HEK293T (cell line): Measurements from ENCODE around the gene STON1.

Source experiments
- ARNT ChIP-seq: fragments of 450-650 bp; IDR thresholded peaks from 2 replicates; pipeline ENCODE4 v1.6.1; 2017; ENCODE audit warnings: mild to moderate bottlenecking
- BHLHE40 ChIP-seq: fragments of 450-650 bp; IDR thresholded peaks from 2 replicates; pipeline ENCODE4 v1.6.1; 2016; ENCODE audit warnings: mild to moderate bottlenecking, moderate library complexity, borderline replicate concordance
- CTBP1 ChIP-seq: fragments of 450-650 bp; IDR thresholded peaks from 2 replicates; pipeline ENCODE4 v1.6.1; 2016; ENCODE audit warnings: borderline replicate concordance
- FOXA1 ChIP-seq: fragments of 450-650 bp; IDR thresholded peaks from 2 replicates; pipeline ENCODE4 v1.6.1; 2016; ENCODE audit warnings: mild to moderate bottlenecking
- FOXM1 ChIP-seq: fragments of 450-650 bp; IDR thresholded peaks from 2 replicates; pipeline ENCODE4 v1.6.1; 2017; ENCODE audit warnings: mild to moderate bottlenecking, borderline replicate concordance
- HDGF ChIP-seq: fragments of 450-650 bp; IDR thresholded peaks from 2 replicates; pipeline ENCODE4 v1.6.1; 2017; ENCODE audit warnings: antibody characterized with exemption, borderline replicate concordance
- L3MBTL2 ChIP-seq: fragments of 450-650 bp; conservative IDR thresholded peaks from 2 replicates; pipeline ENCODE4 v1.6.1; 2016; ENCODE audit warnings: mild to moderate bottlenecking
- LEF1 ChIP-seq: fragments of 450-650 bp; IDR thresholded peaks from 2 replicates; pipeline ENCODE4 v1.6.1; 2017; ENCODE audit warnings: mild to moderate bottlenecking, borderline replicate concordance
- NFRKB ChIP-seq: fragments of 450-650 bp; IDR thresholded peaks from 2 replicates; pipeline ENCODE4 v1.6.1; 2016; ENCODE audit warnings: mild to moderate bottlenecking, moderate library complexity
- PKNOX1 ChIP-seq: fragments of 450-650 bp; IDR thresholded peaks from 2 replicates; pipeline ENCODE4 v1.6.1; 2016
- SP1 ChIP-seq: fragments of 450-650 bp; IDR thresholded peaks from 2 replicates; pipeline ENCODE4 v1.6.1; 2017
- SUZ12 ChIP-seq: fragments of 450-650 bp; IDR thresholded peaks from 2 replicates; pipeline ENCODE4 v1.6.1; 2016; ENCODE audit warnings: mild to moderate bottlenecking
- TARDBP ChIP-seq: fragments of 450-650 bp; IDR thresholded peaks from 2 replicates; pipeline ENCODE4 v1.6.1; 2016
- ZNF384 ChIP-seq: fragments of 450-650 bp; IDR thresholded peaks from 2 replicates; pipeline ENCODE4 v1.6.1; 2016

- TF ChIP-seq SUZ12 (no peak), BHLHE40 (no peak), FOXA1 (no peak), HDGF (no peak), ZNF384 (no peak), FOXM1 (no peak), SP1 (no peak), CTBP1 (no peak), ARNT (no peak), NFRKB (no peak), TARDBP (no peak), L3MBTL2 (no peak), LEF1 (no peak), PKNOX1 (no peak)
Observed at GRCh38 chr2:48560546-48561209, 30.7 kb downstream of the STON1 start.
